K562 (cell line): ENCODE results near the gene NCOA4. TPM values are rescaled to one million over a fixed set of nuclear protein-coding genes. Genes with fewer than 3 reads are reported as not detected.

Source experiments
- BACH1 ChIP-seq: fragments of 200-800 bp; sonication (Bioruptor generic); IDR thresholded peaks from 2 replicates; pipeline ENCODE4 v1.6.1; 2016; ENCODE audit warnings: missing genetic modification characterization, missing compliant biosample characterization
- ELK1 ChIP-seq: sonication (generic); formaldehyde crosslinking; IDR thresholded peaks from 2 replicates; pipeline ENCODE4 v1.8.1; 2022; ENCODE audit warnings: missing genetic modification reagents
- ETV1 ChIP-seq: fragments of 450-650 bp; conservative IDR thresholded peaks from 2 replicates; pipeline ENCODE4 v1.6.1; 2016; ENCODE audit warnings: missing genetic modification characterization, control low read depth, low read depth, missing compliant biosample characterization
- GABPA ChIP-seq: fragments of 200-800 bp; sonication (Bioruptor generic); conservative IDR thresholded peaks from 2 replicates; pipeline ENCODE4 v1.6.1; 2016; ENCODE audit warnings: low read depth, missing genetic modification characterization, missing compliant biosample characterization
- ID3 ChIP-seq, 2 experiments: fragments of 250-450 bp in 1 of 2; fragments of 450-650 bp in 1 of 2; sonication (Bioruptor Pico) in 1 of 2; IDR thresholded peaks; 2 replicates each; pipeline versions ENCODE4 v1.6.1 to v1.8.0; 2016 to 2021; ENCODE audit warnings: mild to moderate bottlenecking in 2 of 2, moderate library complexity in 2 of 2, missing compliant biosample characterization in 1 of 2, missing genetic modification characterization in 1 of 2
- KAT8 ChIP-seq: fragments of 450-650 bp; IDR thresholded peaks from 2 replicates; pipeline ENCODE4 v1.6.1; 2016; ENCODE audit warnings: low read depth, mild to moderate bottlenecking
- LARP7 ChIP-seq: fragments of 450-650 bp; IDR thresholded peaks from 2 replicates; pipeline ENCODE4 v1.6.1; 2016
- NBN ChIP-seq: fragments of 450-650 bp; IDR thresholded peaks from 2 replicates; pipeline ENCODE4 v1.6.1; 2016; ENCODE audit warnings: low read depth, mild to moderate bottlenecking
- NFIC ChIP-seq: fragments of 450-650 bp; IDR thresholded peaks from 2 replicates; pipeline ENCODE4 v1.6.1; 2017; ENCODE audit warnings: mild to moderate bottlenecking, inconsistent platforms
- REST ChIP-seq, 2 experiments: fragments of 450-650 bp; formaldehyde crosslinking in 1 of 2; IDR thresholded peaks; 2 replicates each; pipeline versions ENCODE4 v1.4.0 to v1.6.1; 2014 to 2020; ENCODE audit warnings: mild to moderate bottlenecking in 2 of 2, borderline replicate concordance in 1 of 2, low read depth in 1 of 2
- SAFB2 ChIP-seq: fragments of 200-400 bp; formaldehyde crosslinking; IDR thresholded peaks from 2 replicates; pipeline ENCODE4 v1.6.1; 2018; ENCODE audit warnings: borderline replicate concordance, low read length, low read depth, moderate library complexity; ENCODE audit not compliant: severe bottlenecking
- TAF9B ChIP-seq: fragments of 450-650 bp; IDR thresholded peaks from 2 replicates; pipeline ENCODE4 v1.6.1; 2018; ENCODE audit warnings: mild to moderate bottlenecking; ENCODE audit not compliant: partially characterized antibody
- USF2 ChIP-seq: sonication (generic); formaldehyde crosslinking; IDR thresholded peaks from 2 replicates; pipeline ENCODE4 v1.5.0; 2020; ENCODE audit warnings: missing genetic modification reagents
- ZNF12 ChIP-seq: sonication (generic); formaldehyde crosslinking; IDR thresholded peaks from 2 replicates; pipeline ENCODE4 v1.4.0; 2020; ENCODE audit warnings: mild to moderate bottlenecking, missing genetic modification reagents
- ZNF24 ChIP-seq: fragments of 450-650 bp; IDR thresholded peaks from 2 replicates; pipeline ENCODE4 v1.6.1; 2016
- ZNF507 ChIP-seq: conservative IDR thresholded peaks from 2 replicates; pipeline ENCODE4 v1.6.1; 2017; ENCODE audit warnings: missing genetic modification characterization, missing compliant biosample characterization
- ZNF830 ChIP-seq: fragments of 250-450 bp; sonication (Bioruptor Pico); IDR thresholded peaks from 2 replicates; pipeline ENCODE4 v1.5.0; 2021; ENCODE audit warnings: mild to moderate bottlenecking
- polyA plus RNA-seq, 8 experiments: library from polyadenylated mRNA; depleted of rRNA in 4 of 8; stranded (reverse) in 5 of 8; unstranded in 3 of 8; fragments of >200 nt; fragmentation: Nextera tagmentation in 2 of 8; fragmentation: Illumina TruSeq in 1 of 8; extraction: Ambion mirVana in 2 of 8; extraction: Trizol in 1 of 8; gene quantifications; 2 replicates each; pipeline versions ENCODE4 v1.2.1 to v1.2.3, GENCODE V29; 2011 to 2014; ENCODE audit warnings: inconsistent platforms in 1 of 8, missing spikeins in 1 of 8
- total RNA-seq, 7 experiments: library from RNA; depleted of rRNA in 6 of 7; stranded (reverse); fragments of >200 nt in 6 of 7; fragmentation: Illumina TruSeq in 2 of 7; extraction: Trizol in 2 of 7; gene quantifications; 2 replicates each; pipeline versions ENCODE4 v1.2.1 to v1.2.3, GENCODE V29; 2011 to 2021; ENCODE audit warnings: low replicate concordance in 1 of 7

NCOA4 gene
- total and polyA plus RNA-seq, 9 of the 15 experiments (the other 6 are each of a cell fraction or from before 2014, with no cell fraction given), result 89.8 to 283 (median 181) TPM

GRCh38 chr10:46030091-46030937 lies at the start of gene NCOA4 (continued):
- TF ChIP-seq REST (IDR thresholded peaks at IDR 0.05; ENCODE audit: borderline replicate concordance) (no peak), REST (CRISPR knock-in tag; IDR thresholded peaks at IDR 0.05; ENCODE audit: low read depth) (0 out of 2 replicates have a peak, but pooled peaks have one; percentile 25), NBN (0 out of 2 replicates have a peak, but pooled peaks have one; percentile 29), ID3 (CRISPR knock-in tag; IDR thresholded peaks at IDR 0.05) (no peak), ID3 (tag; IDR thresholded peaks at IDR 0.05) (no peak; the same call in 1 of the 2 replicates), SAFB2 (no peak), ZNF830 (CRISPR knock-in tag) (no peak), GABPA (tag) (peak; percentile 46), ZNF12 (peak; percentile 44; the same call in 1 of the 2 replicates), TAF9B (peak; percentile 75), ETV1 (tag) (peak; percentile 84), KAT8 (no peak), NFIC (peak; percentile 38; the same call in 1 of the 2 replicates), BACH1 (tag) (no peak), ELK1 (CRISPR knock-in tag) (no peak), LARP7 (peak; percentile 63; the same call in 1 of the 2 replicates), ZNF24 (no peak), ZNF507 (tag) (no peak), USF2 (CRISPR knock-in tag) (no peak; the same call in 1 of the 2 replicates)
